ENCODE measurements around the gene PCSK6. TPM values are rescaled to one million over a fixed set of nuclear protein-coding genes. Genes with fewer than 3 reads are reported as not detected.

The PCSK6 gene
- polyA plus RNA-seq, 3 donors = 0.05 to 0.10 TPM; not detected in 1

DNA sequence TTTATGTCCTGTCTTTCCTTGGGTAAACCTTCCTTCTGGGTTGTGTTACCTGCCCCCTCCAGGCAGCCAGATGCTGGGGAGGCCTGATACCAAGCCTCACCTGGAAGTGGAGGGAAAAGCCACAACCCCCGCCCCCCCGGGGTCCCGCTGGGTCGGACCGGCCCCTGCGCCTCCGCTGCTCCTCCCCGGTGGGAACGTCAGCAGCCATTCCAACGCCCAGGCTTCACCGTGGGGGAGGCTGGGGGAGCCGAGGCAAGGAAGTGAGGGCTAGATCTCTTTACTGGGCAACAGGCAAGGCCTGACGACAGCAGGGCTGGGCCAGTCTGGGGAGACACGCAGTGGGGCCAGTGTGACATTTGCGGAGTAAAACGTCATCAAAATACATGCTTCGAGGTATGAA is 141.5 kb downstream of the PCSK6 start:
- no peaks in the 10 kb centered on the region for H3K4me1 Mint-ChIP-seq
- no peaks in the 10 kb centered on the region for H3K36me3 ChIP-seq (replicated peaks in 1 of 2; ENCODE audit: control insufficient read depth in 1 of 2, insufficient read depth in 2 of 2, low read length in 2 of 2)
- no peak overlapping the region for H2AFZ ChIP-seq (ENCODE audit: insufficient read depth, low read depth, low read length, poor library complexity, severe bottlenecking)
- peaks cover 16 to 27% (median 26%) of the 10 kb centered on the region in 3 donors for H3K27me3 Mint-ChIP-seq (ENCODE audit: low read depth in 3 of 3)
- H3K4me1 ChIP-seq (ENCODE audit: control insufficient read depth in 1 of 2, insufficient read depth in 2 of 2, low read length in 2 of 2) = no peaks in the 10 kb centered on the region
- intact Hi-C loops (cut with micrococcal nuclease) = no loop called here
- H3K36me3 Mint-ChIP-seq = no peaks in the 10 kb centered on the region
- peaks cover 0 to 6% of the 10 kb centered on the region in 2 donors for H3K27me3 ChIP-seq (ENCODE audit: control insufficient read depth in 2 of 2, insufficient read depth in 2 of 2, low read length in 2 of 2)
- no peak for DNase-seq
- no peak overlapping the region for H3K4me3 ChIP-seq (replicated peaks in 1 of 3; ENCODE audit: low read depth in 2 of 3, low read length in 3 of 3)
- H3K27ac Mint-ChIP-seq = peak overlapping the region in 1 of 7 donors; percentile 31
- no peaks in the 10 kb centered on the region for H3K79me2 ChIP-seq (ENCODE audit: insufficient read depth, low read length)
- no peak for TF ChIP-seq CTCF (IDR thresholded peaks at IDR 0.05)
- no peak overlapping the region for H3K9ac ChIP-seq (ENCODE audit: insufficient read depth, low read length, poor library complexity, severe bottlenecking)
- no peak overlapping the region for H3K27ac ChIP-seq (ENCODE audit: low read depth in 1 of 2, low read length in 2 of 2)
- no peaks in the 10 kb centered on the region for H4K20me1 ChIP-seq (ENCODE audit: insufficient read depth, low read length)
- peaks cover 0 to 2% (median 0%) of the 10 kb centered on the region in 7 donors for H3K9me3 Mint-ChIP-seq
- H3K4me2 ChIP-seq (replicated peaks; ENCODE audit: extremely low read depth, low read length, poor library complexity, severe bottlenecking) = no peak overlapping the region
- WGBS (ENCODE audit: insufficient coverage) = 88% methylated on average over 17 of the region's 17 CpGs
- no peak overlapping the region for H3K4me3 Mint-ChIP-seq
- no peaks in the 10 kb centered on the region for H3K9me3 ChIP-seq (replicated peaks in 1 of 2; ENCODE audit: control insufficient read depth in 1 of 2, insufficient read depth in 1 of 2, low read length in 2 of 2)

DNA sequence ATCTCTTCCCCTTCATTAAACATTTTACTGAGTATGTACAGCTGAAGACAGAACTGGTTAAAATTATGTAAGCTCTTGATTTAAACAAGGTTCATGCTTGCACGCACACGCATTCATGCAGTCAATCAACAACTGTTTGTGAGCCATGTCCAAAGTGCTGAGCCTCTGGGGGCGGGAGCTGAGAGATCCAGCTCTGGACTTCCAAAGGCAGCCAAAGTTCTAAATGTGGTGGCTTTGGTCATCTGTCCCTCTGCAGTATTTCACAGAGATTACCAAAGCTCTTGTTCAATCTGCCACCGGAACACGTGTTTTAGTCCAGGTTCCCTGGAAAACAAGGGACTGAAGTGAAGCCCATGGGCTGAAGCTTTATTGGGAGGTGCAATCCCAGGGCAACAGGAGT is 142.1 kb downstream of the PCSK6 start:
- Mint-ChIP-seq H3K36me3 (no peaks in the 10 kb centered on the region), H3K4me1 (peaks cover 2% of the 10 kb centered on the region), H3K9me3 (peaks cover 0 to 2% (median 0%) of the 10 kb centered on the region in 7 donors), H3K27ac (no peak overlapping the region), H3K4me3 (no peak overlapping the region), H3K27me3 (ENCODE audit: low read depth in 3 of 3) (peaks cover 16 to 31% (median 28%) of the 10 kb centered on the region in 3 donors)
- Histone ChIP-seq H3K4me1 (ENCODE audit: control insufficient read depth in 1 of 2, insufficient read depth in 2 of 2, low read length in 2 of 2) (peaks cover 0 to 2% of the 10 kb centered on the region in 2 donors), H3K27ac (ENCODE audit: low read depth in 1 of 2, low read length in 2 of 2) (no peak overlapping the region), H3K9me3 (replicated peaks in 1 of 2; ENCODE audit: control insufficient read depth in 1 of 2, insufficient read depth in 1 of 2, low read length in 2 of 2) (no peaks in the 10 kb centered on the region), H3K4me2 (replicated peaks; ENCODE audit: extremely low read depth, low read length, poor library complexity, severe bottlenecking) (no peak overlapping the region), H2AFZ (ENCODE audit: insufficient read depth, low read depth, low read length, poor library complexity, severe bottlenecking) (no peak overlapping the region), H3K9ac (ENCODE audit: insufficient read depth, low read length, poor library complexity, severe bottlenecking) (no peak overlapping the region), H3K36me3 (replicated peaks in 1 of 2; ENCODE audit: control insufficient read depth in 1 of 2, insufficient read depth in 2 of 2, low read length in 2 of 2) (no peaks in the 10 kb centered on the region), H3K79me2 (ENCODE audit: insufficient read depth, low read length) (no peaks in the 10 kb centered on the region), H4K20me1 (ENCODE audit: insufficient read depth, low read length) (no peaks in the 10 kb centered on the region), H3K4me3 (replicated peaks in 1 of 3; ENCODE audit: low read depth in 2 of 3, low read length in 3 of 3) (no peak overlapping the region), H3K27me3 (ENCODE audit: control insufficient read depth in 2 of 2, insufficient read depth in 2 of 2, low read length in 2 of 2) (peaks cover 0 to 6% of the 10 kb centered on the region in 2 donors)
- TF ChIP-seq CTCF (IDR thresholded peaks at IDR 0.05) = no peak
- intact Hi-C loops (cut with micrococcal nuclease) = no loop called here
- no peak for DNase-seq
- 73% methylated on average over 5 of the region's 5 CpGs for WGBS (ENCODE audit: insufficient coverage)

All from CD14-positive monocyte (primary cell).